ENCODE data around the gene GPR157. TPM values are rescaled to one million over a fixed set of nuclear protein-coding genes. Genes with fewer than 3 reads are reported as not detected.

Gene GPR157
- total and polyA plus RNA-seq, 2 donors (not counting 1 experiment from before 2014, with no cell fraction given), result 2.0 to 21.2 TPM

GRCh38 chr1:9136932-9137331 lies 8.0 kb upstream of the GPR157 start:
- Histone ChIP-seq H3K79me2 (ENCODE audit: control insufficient read depth, insufficient read depth, low read length) (no peaks in the 10 kb centered on the region), H3K4me1 (ENCODE audit: control insufficient read depth in 2 of 2, insufficient read depth in 2 of 2, low read length in 2 of 2) (peaks cover 0 to 4% of the 10 kb centered on the region in 2 donors), H2AFZ (ENCODE audit: insufficient read depth, low read depth, low read length, poor library complexity, severe bottlenecking) (no peak overlapping the region), H3K4me3 (ENCODE audit: control extremely low read depth in 1 of 5, extremely low read depth in 1 of 5, insufficient read depth in 1 of 5, low read depth in 2 of 5, low read length in 4 of 5) (no peak overlapping the region), H4K20me1 (ENCODE audit: control insufficient read depth, insufficient read depth, low read length, poor library complexity, severe bottlenecking) (no peaks in the 10 kb centered on the region), H3K9me3 (ENCODE audit: control extremely low read depth in 1 of 3, control insufficient read depth in 2 of 3, insufficient read depth in 1 of 3, low read length in 2 of 3) (no peaks in the 10 kb centered on the region), H3K4me2 (replicated peaks; ENCODE audit: low read depth, low read length, poor library complexity, severe bottlenecking) (no peak overlapping the region), H3K36me3 (replicated peaks in 1 of 2; ENCODE audit: control extremely low read depth in 1 of 2, control insufficient read depth in 1 of 2, extremely low read depth in 1 of 2, insufficient read depth in 2 of 2, low read length in 1 of 2) (no peaks in the 10 kb centered on the region), H3K27ac (ENCODE audit: low read length in 2 of 2) (no peak overlapping the region), H3K27me3 (replicated peaks in 1 of 4; ENCODE audit: control extremely low read depth in 1 of 4, control insufficient read depth in 3 of 4, insufficient read depth in 4 of 4, low read length in 3 of 4) (no peaks in the 10 kb centered on the region), H3K9ac (ENCODE audit: low read length) (no peak overlapping the region)
- ChIA-PET POLR2A (interaction anchor here (0.7 kb wide), 1 partner anchor 17 kb away, joined by 4 read pairs; no protein-coding TSS in a partner anchor), CTCF (no interaction called here)
- no peak for ATAC-seq (ENCODE audit: low read depth)
- no peaks in the 10 kb centered on the region for H3K27me3 Mint-ChIP-seq
- intact Hi-C loops (cut with micrococcal nuclease), result no loop called here
- no peak overlapping the region for H3K27ac Mint-ChIP-seq
- WGBS (ENCODE audit: insufficient coverage), result 94% methylated on average over 7 of the region's 8 CpGs
- no peak overlapping the region for H3K4me3 Mint-ChIP-seq
- peaks cover 11% of the 10 kb centered on the region for H3K4me1 Mint-ChIP-seq
- no peak for DNase-seq
- TF ChIP-seq, protein P1, sequence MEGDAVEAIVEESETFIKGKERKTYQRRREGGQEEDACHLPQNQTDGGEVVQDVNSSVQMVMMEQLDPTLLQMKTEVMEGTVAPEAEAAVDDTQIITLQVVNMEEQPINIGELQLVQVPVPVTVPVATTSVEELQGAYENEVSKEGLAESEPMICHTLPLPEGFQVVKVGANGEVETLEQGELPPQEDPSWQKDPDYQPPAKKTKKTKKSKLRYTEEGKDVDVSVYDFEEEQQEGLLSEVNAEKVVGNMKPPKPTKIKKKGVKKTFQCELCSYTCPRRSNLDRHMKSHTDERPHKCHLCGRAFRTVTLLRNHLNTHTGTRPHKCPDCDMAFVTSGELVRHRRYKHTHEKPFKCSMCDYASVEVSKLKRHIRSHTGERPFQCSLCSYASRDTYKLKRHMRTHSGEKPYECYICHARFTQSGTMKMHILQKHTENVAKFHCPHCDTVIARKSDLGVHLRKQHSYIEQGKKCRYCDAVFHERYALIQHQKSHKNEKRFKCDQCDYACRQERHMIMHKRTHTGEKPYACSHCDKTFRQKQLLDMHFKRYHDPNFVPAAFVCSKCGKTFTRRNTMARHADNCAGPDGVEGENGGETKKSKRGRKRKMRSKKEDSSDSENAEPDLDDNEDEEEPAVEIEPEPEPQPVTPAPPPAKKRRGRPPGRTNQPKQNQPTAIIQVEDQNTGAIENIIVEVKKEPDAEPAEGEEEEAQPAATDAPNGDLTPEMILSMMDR (IDR thresholded peaks at IDR 0.05), result no peak
- no peak for TF ChIP-seq EZH2 (IDR thresholded peaks at IDR 0.05; ENCODE audit: borderline replicate concordance, insufficient read depth, low read depth, low read length, poor library complexity, severe bottlenecking)
- no peaks in the 10 kb centered on the region for H3K9me3 Mint-ChIP-seq (ENCODE audit: insufficient read depth)

GRCh38 chr1:9135073-9135836 lies 6.4 kb upstream of the GPR157 start:
- Mint-ChIP-seq H3K27me3 (no peaks in the 10 kb centered on the region), H3K9me3 (ENCODE audit: insufficient read depth) (no peaks in the 10 kb centered on the region), H3K4me3 (no peak overlapping the region), H3K4me1 (peaks cover 24% of the 10 kb centered on the region), H3K27ac (peak overlapping the region; percentile 34)
- peaks cover 0 to 9% of the 10 kb centered on the region in 2 donors for H3K4me1 ChIP-seq (ENCODE audit: control insufficient read depth in 2 of 2, insufficient read depth in 2 of 2, low read length in 2 of 2)
- DNase-seq, result no peak
- CTCF ChIA-PET, result interaction anchor here (1.2 to 2.3 kb wide), 3 partner anchors 25 to 61 kb away, joined by 3 to 8 read pairs (median 7); no protein-coding TSS in a partner anchor
- intact Hi-C loops (cut with micrococcal nuclease), result no loop called here
- no peak overlapping the region for H3K27ac ChIP-seq (ENCODE audit: low read length in 2 of 2)
- no peak overlapping the region for H2AFZ ChIP-seq (ENCODE audit: insufficient read depth, low read depth, low read length, poor library complexity, severe bottlenecking)
- no peak overlapping the region for H3K4me3 ChIP-seq (ENCODE audit: control extremely low read depth in 1 of 5, extremely low read depth in 1 of 5, insufficient read depth in 1 of 5, low read depth in 2 of 5, low read length in 4 of 5)
- H3K36me3 ChIP-seq (replicated peaks in 1 of 2; ENCODE audit: control extremely low read depth in 1 of 2, control insufficient read depth in 1 of 2, extremely low read depth in 1 of 2, insufficient read depth in 2 of 2, low read length in 1 of 2), result no peaks in the 10 kb centered on the region
- ATAC-seq (ENCODE audit: low read depth), result peak; percentile 31
- no peaks in the 10 kb centered on the region for H3K79me2 ChIP-seq (ENCODE audit: control insufficient read depth, insufficient read depth, low read length)
- H3K27me3 ChIP-seq (replicated peaks in 1 of 4; ENCODE audit: control extremely low read depth in 1 of 4, control insufficient read depth in 3 of 4, insufficient read depth in 4 of 4, low read length in 3 of 4), result no peaks in the 10 kb centered on the region
- no peaks in the 10 kb centered on the region for H3K9me3 ChIP-seq (ENCODE audit: control extremely low read depth in 1 of 3, control insufficient read depth in 2 of 3, insufficient read depth in 1 of 3, low read length in 2 of 3)
- no peak overlapping the region for H3K9ac ChIP-seq (ENCODE audit: low read length)
- no peak for TF ChIP-seq EZH2 (IDR thresholded peaks at IDR 0.05; ENCODE audit: borderline replicate concordance, insufficient read depth, low read depth, low read length, poor library complexity, severe bottlenecking)
- TF ChIP-seq, protein P1 (IDR thresholded peaks at IDR 0.05), result no peak
- no peaks in the 10 kb centered on the region for H4K20me1 ChIP-seq (ENCODE audit: control insufficient read depth, insufficient read depth, low read length, poor library complexity, severe bottlenecking)
- POLR2A ChIA-PET, result interaction anchor here (0.6 kb wide), 1 partner anchor 708 kb away, joined by 9 read pairs; no protein-coding TSS in a partner anchor
- WGBS (ENCODE audit: insufficient coverage), result 79% methylated on average over 6 of the region's 10 CpGs
- no peak overlapping the region for H3K4me2 ChIP-seq (replicated peaks; ENCODE audit: low read depth, low read length, poor library complexity, severe bottlenecking)

Measured in B cell (primary cell).